ENCODE results near the gene NCK2.

The NCK2 gene

GRCh38 chr2:105793196-105793975 is 48.7 kb downstream of the NCK2 start:
- DNase-seq (ENCODE audit: low spot score) = no peak

- no peak for DNase-seq (ENCODE audit: low spot score)
These were observed 50.3 kb downstream of the NCK2 start for GRCh38 chr2:105794926-105795574.

GRCh38 chr2:105795575-105795934 is 50.8 kb downstream of the NCK2 start:
- DNase-seq (ENCODE audit: low spot score) = no peak

GRCh38 chr2:105796131-105796638 is 51.5 kb downstream of the NCK2 start:
- no peak for DNase-seq (ENCODE audit: low spot score)

- no peak for DNase-seq (ENCODE audit: low spot score)
These were observed 52.1 kb downstream of the NCK2 start for GRCh38 chr2:105796791-105797190.

- DNase-seq (ENCODE audit: low spot score) = no peak
These were observed 52.6 kb downstream of the NCK2 start for GRCh38 chr2:105797298-105797819.

GRCh38 chr2:105798595-105798994 is 53.9 kb downstream of the NCK2 start:
- DNase-seq (ENCODE audit: low spot score) = no peak

GRCh38 chr2:105800036-105800713 is 55.5 kb downstream of the NCK2 start:
- DNase-seq (ENCODE audit: low spot score) = no peak

- no peak for DNase-seq (ENCODE audit: low spot score)
These were observed 56.4 kb downstream of the NCK2 start for GRCh38 chr2:105800953-105801635.

- DNase-seq (ENCODE audit: low spot score) = no peak
These were observed 57.2 kb downstream of the NCK2 start for GRCh38 chr2:105801961-105802360.

GRCh38 chr2:105802587-105802986 is 57.9 kb downstream of the NCK2 start:
- DNase-seq (ENCODE audit: low spot score) = no peak

GRCh38 chr2:105803337-105803736 is 58.6 kb downstream of the NCK2 start:
- no peak for DNase-seq (ENCODE audit: low spot score)

GRCh38 chr2:105803773-105804172 is 59.1 kb downstream of the NCK2 start:
- DNase-seq (ENCODE audit: low spot score) = no peak

- DNase-seq (ENCODE audit: low spot score) = no peak
These were observed 59.6 kb downstream of the NCK2 start for GRCh38 chr2:105804266-105804665.

GRCh38 chr2:105806996-105807395 is 62.3 kb downstream of the NCK2 start:
- no peak for DNase-seq (ENCODE audit: low spot score)

GRCh38 chr2:105808423-105809096 is 63.8 kb downstream of the NCK2 start:
- DNase-seq (ENCODE audit: low spot score) = no peak

GRCh38 chr2:105809097-105809473 is 64.4 kb downstream of the NCK2 start:
- no peak for DNase-seq (ENCODE audit: low spot score)

- no peak for DNase-seq (ENCODE audit: low spot score)
These were observed 65.0 kb downstream of the NCK2 start for GRCh38 chr2:105809723-105810122.

GRCh38 chr2:105812180-105813044 is 67.7 kb downstream of the NCK2 start:
- no peak for DNase-seq (ENCODE audit: low spot score)

GRCh38 chr2:105813045-105813315 is 68.3 kb downstream of the NCK2 start:
- no peak for DNase-seq (ENCODE audit: low spot score)

GRCh38 chr2:105813405-105813804 is 68.7 kb downstream of the NCK2 start:
- DNase-seq (ENCODE audit: low spot score) = no peak
